OCI-LY1 (cell line): Measurements from ENCODE around the gene CNEP1R1.

Experiments
- H2AFZ ChIP-seq: fragments of 200-600 bp; sonication (generic), shearing (Covaris generic); 2 replicates; pipeline ENCODE4 v1.6.0; 2014; ENCODE audit warnings: antibody characterized with exemption, mild to moderate bottlenecking, low read length
- H3F3A ChIP-seq: fragments of 200-600 bp; sonication (generic), shearing (Covaris generic); 2 replicates; pipeline ENCODE4 v1.6.0; 2014; ENCODE audit warnings: mild to moderate bottlenecking, antibody characterized with exemption, low read length, moderate library complexity; ENCODE audit not compliant: insufficient read depth
- H3K27ac ChIP-seq: fragments of 200-600 bp; sonication (generic); 2 replicates; pipeline ENCODE4 v1.5.1; 2014; ENCODE audit warnings: low read length, mixed run types, mild to moderate bottlenecking, low read depth; ENCODE audit not compliant: poor library complexity, severe bottlenecking
- H3K27me3 ChIP-seq: fragments of 200-600 bp; sonication (generic); 2 replicates; pipeline ENCODE4 v1.6.0; 2014; ENCODE audit warnings: antibody characterized with exemption, mild to moderate bottlenecking, low read length, moderate library complexity; ENCODE audit not compliant: insufficient read depth
- H3K36me3 ChIP-seq: fragments of 200-600 bp; sonication (generic); 2 replicates; pipeline ENCODE4 v1.6.1; 2014; ENCODE audit warnings: mild to moderate bottlenecking, antibody characterized with exemption, low read length, moderate library complexity, mixed read lengths; ENCODE audit not compliant: insufficient read depth
- H3K4me1 ChIP-seq: fragments of 200-600 bp; sonication (generic); 2 replicates; pipeline ENCODE4 v1.5.1; 2014; ENCODE audit warnings: mild to moderate bottlenecking, low read length, moderate library complexity; ENCODE audit not compliant: insufficient read depth, severe bottlenecking
- H3K4me2 ChIP-seq: fragments of 200-600 bp; sonication (generic), shearing (Covaris generic); 2 replicates; pipeline ENCODE4 v1.6.1; 2014; ENCODE audit warnings: low read length
- H3K4me3 ChIP-seq: fragments of 200-600 bp; sonication (generic); 2 replicates; pipeline ENCODE4 v1.5.1; 2014; ENCODE audit warnings: low read length, low read depth, mild to moderate bottlenecking, mixed read lengths; ENCODE audit not compliant: poor library complexity, severe bottlenecking
- H3K79me2 ChIP-seq: fragments of 200-600 bp; shearing (Covaris generic); 2 replicates; pipeline ENCODE4 v1.6.1; 2016; ENCODE audit warnings: mixed run types, low read length, mixed read lengths; ENCODE audit not compliant: insufficient read depth
- H3K9ac ChIP-seq: fragments of 200-600 bp; sonication (generic), shearing (Covaris generic); 2 replicates; pipeline ENCODE4 v1.6.1; 2014; ENCODE audit warnings: mild to moderate bottlenecking, low read length, mixed read lengths
- H3K9me2 ChIP-seq: fragments of 200-600 bp; sonication (generic), shearing (Covaris generic); 2 replicates; pipeline ENCODE4 v1.6.1; 2014; ENCODE audit warnings: low read depth, mild to moderate bottlenecking, low read length, mixed read lengths
- H3K9me3 ChIP-seq: fragments of 200-600 bp; shearing (Covaris generic); 2 replicates; pipeline ENCODE4 v1.6.1; 2014; ENCODE audit warnings: low read length, mixed read lengths
- H4K20me1 ChIP-seq: fragments of 200-600 bp; sonication (generic), shearing (Covaris generic); 2 replicates; pipeline ENCODE4 v1.6.0; 2016; ENCODE audit warnings: mild to moderate bottlenecking, low read length; ENCODE audit not compliant: insufficient read depth
- EZH2 ChIP-seq: fragments of 200-600 bp; sonication (generic), shearing (Covaris generic); IDR thresholded peaks from 2 replicates; pipeline ENCODE4 v1.8.0; 2017; ENCODE audit warnings: borderline replicate concordance, mixed run types, mild to moderate bottlenecking, antibody characterized with exemption, low read length, moderate library complexity, mixed read lengths
- TF ChIP-seq, protein P1 (sequence below): fragments of 200-600 bp; sonication (generic), shearing (Covaris generic); IDR thresholded peaks from 2 replicates; pipeline ENCODE4 v1.5.1; 2017; ENCODE audit warnings: mild to moderate bottlenecking, antibody characterized with exemption, low read length, moderate library complexity, mixed read lengths

CNEP1R1 gene

DNA sequence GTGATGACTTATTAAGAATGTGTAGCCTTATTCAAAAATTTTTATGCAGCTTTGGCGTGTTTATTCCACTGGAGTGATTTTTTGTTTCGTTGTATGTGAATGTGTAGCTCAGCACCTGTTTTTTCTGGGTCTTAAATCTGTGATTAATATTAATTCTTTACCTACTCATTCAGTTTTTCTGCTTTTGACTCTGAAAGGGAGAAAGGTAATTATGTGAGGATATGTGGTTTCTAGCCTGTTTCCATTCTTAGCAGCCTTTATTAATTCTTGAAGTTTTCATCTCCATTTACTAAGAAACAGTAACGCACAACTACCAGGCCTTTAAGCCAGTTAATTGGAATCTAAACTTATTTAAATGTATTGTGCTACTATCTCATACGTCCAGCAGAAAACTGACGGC, 47.7 kb downstream of the CNEP1R1 start:
- TF ChIP-seq, protein P1, sequence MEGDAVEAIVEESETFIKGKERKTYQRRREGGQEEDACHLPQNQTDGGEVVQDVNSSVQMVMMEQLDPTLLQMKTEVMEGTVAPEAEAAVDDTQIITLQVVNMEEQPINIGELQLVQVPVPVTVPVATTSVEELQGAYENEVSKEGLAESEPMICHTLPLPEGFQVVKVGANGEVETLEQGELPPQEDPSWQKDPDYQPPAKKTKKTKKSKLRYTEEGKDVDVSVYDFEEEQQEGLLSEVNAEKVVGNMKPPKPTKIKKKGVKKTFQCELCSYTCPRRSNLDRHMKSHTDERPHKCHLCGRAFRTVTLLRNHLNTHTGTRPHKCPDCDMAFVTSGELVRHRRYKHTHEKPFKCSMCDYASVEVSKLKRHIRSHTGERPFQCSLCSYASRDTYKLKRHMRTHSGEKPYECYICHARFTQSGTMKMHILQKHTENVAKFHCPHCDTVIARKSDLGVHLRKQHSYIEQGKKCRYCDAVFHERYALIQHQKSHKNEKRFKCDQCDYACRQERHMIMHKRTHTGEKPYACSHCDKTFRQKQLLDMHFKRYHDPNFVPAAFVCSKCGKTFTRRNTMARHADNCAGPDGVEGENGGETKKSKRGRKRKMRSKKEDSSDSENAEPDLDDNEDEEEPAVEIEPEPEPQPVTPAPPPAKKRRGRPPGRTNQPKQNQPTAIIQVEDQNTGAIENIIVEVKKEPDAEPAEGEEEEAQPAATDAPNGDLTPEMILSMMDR: no peak
- no peak for TF ChIP-seq EZH2
- no peaks in the 10 kb centered on the region for H3K9me3 ChIP-seq
- no peaks in the 10 kb centered on the region for H3K9me2 ChIP-seq
- no peak overlapping the region for H2AFZ ChIP-seq
- no peak overlapping the region for H3K4me3 ChIP-seq
- H3K36me3 ChIP-seq: peaks cover 81% of the 10 kb centered on the region
- H3K27me3 ChIP-seq: no peaks in the 10 kb centered on the region
- H3K4me1 ChIP-seq: peaks cover 6% of the 10 kb centered on the region
- H3F3A ChIP-seq: no peaks in the 10 kb centered on the region
- H3K4me2 ChIP-seq: no peak overlapping the region
- H4K20me1 ChIP-seq: no peaks in the 10 kb centered on the region
- H3K27ac ChIP-seq: no peak overlapping the region
- H3K9ac ChIP-seq: no peak overlapping the region
- peaks cover 3% of the 10 kb centered on the region; the same call in 1 of the 2 replicates for H3K79me2 ChIP-seq

DNA sequence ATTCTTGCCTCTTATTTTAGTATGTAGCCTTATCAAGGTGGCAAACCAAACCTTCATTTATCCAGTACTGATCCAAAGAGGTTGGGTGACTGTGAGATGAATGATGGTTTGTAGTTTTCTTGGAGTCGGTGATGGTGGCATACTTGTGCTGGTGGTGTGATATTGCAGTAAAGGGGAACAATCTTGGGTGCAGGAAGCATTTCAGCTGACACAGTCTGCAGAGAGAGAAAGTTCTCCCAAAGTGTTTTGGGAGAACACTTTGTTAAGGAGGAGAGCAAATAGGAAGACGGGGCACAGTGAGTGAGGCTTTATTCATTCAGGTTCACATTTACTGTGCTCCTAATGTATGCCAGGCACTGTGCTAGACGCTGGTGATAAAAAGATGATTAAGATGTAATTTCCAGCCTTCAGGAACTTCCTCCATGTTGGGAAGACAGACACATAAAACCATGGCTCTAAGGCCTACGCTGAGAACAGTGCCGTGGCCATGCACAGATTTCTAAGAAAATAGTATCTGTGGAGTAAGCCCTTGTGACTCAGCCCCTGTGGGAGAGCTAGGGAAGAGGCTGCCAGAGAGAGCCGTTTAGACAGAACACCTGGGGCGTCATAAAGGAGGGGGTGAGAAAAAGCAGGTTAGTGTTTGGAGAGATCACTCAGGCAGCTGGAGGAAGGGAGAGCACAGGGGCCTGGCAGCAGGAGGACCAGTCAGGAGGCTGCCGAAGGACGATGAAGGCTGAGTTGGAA, 54.5 kb downstream of the CNEP1R1 start:
- H3K27ac ChIP-seq: no peak overlapping the region
- no peaks in the 10 kb centered on the region for H3K9me2 ChIP-seq
- H3K4me3 ChIP-seq: no peak overlapping the region
- no peak overlapping the region for H3K4me2 ChIP-seq
- H3K9me3 ChIP-seq: no peaks in the 10 kb centered on the region
- no peaks in the 10 kb centered on the region for H3F3A ChIP-seq
- H3K9ac ChIP-seq: no peak overlapping the region
- H3K27me3 ChIP-seq: no peaks in the 10 kb centered on the region
- no peaks in the 10 kb centered on the region for H3K4me1 ChIP-seq
- H3K79me2 ChIP-seq: no peaks in the 10 kb centered on the region
- H2AFZ ChIP-seq: no peak overlapping the region
- no peak for TF ChIP-seq EZH2
- TF ChIP-seq, protein P1: no peak
- H3K36me3 ChIP-seq: peaks cover 79% of the 10 kb centered on the region
- no peaks in the 10 kb centered on the region for H4K20me1 ChIP-seq

DNA sequence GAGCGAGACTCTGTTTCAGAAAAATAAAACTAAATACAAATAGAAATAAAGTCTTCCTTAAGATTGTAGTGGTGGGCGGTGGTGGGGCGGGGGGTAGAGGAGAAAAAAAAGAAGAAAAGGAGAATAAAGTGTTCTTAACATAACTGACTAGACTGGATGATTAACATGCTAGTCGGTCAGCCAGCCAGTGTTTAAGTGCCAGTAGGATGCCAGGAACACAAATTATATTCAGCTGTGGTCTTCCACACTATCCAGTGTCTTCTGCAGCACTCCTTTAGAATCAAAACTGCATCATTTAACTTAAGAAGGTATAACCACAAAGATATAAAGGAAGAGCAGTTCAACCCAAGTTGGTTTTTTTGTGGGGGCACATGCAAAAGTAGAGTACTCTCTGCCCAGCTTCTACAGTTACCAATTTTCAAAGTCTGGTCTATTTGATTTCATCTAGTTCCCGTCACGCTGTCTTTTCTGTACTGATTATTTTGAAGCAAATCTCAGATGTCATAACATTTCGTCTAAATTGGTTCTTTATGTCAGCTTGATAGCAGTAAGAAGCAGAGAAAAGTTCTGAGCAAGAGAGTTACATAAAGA, 56.5 kb downstream of the CNEP1R1 start:
- Histone ChIP-seq H3F3A (no peaks in the 10 kb centered on the region), H3K4me2 (no peak overlapping the region), H3K79me2 (no peaks in the 10 kb centered on the region), H3K9ac (no peak overlapping the region), H3K36me3 (peaks cover 85% of the 10 kb centered on the region), H3K4me1 (no peaks in the 10 kb centered on the region), H4K20me1 (no peaks in the 10 kb centered on the region), H2AFZ (no peak overlapping the region), H3K27me3 (no peaks in the 10 kb centered on the region), H3K9me2 (no peaks in the 10 kb centered on the region), H3K27ac (no peak overlapping the region), H3K9me3 (no peaks in the 10 kb centered on the region), H3K4me3 (no peak overlapping the region)
- TF ChIP-seq, protein P1: no peak
- no peak for TF ChIP-seq EZH2
